Measurements from ENCODE around the gene CBR3. TPM values are rescaled to one million over a fixed set of nuclear protein-coding genes. Genes with fewer than 3 reads are reported as not detected.

Gene CBR3
- total RNA-seq, 2 donors from 2014 or later: 19.3 to 27.6 TPM

DNA sequence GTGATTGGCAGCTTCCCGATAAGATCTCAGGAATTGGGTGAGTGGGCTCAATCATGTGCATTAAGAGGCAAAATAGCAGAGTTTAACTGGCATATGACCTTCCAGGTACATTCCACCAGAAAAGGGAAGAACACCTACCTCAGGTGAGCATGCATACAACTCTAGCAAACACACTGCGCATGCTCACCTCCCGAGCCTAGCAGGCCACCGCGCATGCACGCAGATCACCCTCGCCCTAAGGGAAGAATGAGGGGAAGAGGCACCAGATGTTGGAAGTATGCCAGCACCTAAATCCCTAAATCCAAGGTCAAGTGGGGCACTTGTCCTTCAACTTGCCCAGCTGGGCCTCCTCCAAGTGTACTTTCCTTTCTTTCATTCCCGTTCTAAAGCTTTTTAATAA, 23.6 kb upstream of the CBR3 start:
- ATAC-seq (ENCODE audit: insufficient number of reproducible peaks, low FRiP score, low read depth) (no peak), DNase-seq (ENCODE audit: low spot score) (no peak)
- Histone ChIP-seq H3K27ac (no peak overlapping the region), H3K9me3 (no peaks in the 10 kb centered on the region), H3K4me3 (no peak overlapping the region), H3K4me1 (ENCODE audit: control insufficient read depth in 1 of 2, low read depth in 2 of 2) (peaks cover 0 to 5% of the 10 kb centered on the region in 2 donors), H3K36me3 (no peaks in the 10 kb centered on the region), H3K27me3 (replicated peaks; ENCODE audit: insufficient read depth) (no peaks in the 10 kb centered on the region)
- TF ChIP-seq, protein P1, sequence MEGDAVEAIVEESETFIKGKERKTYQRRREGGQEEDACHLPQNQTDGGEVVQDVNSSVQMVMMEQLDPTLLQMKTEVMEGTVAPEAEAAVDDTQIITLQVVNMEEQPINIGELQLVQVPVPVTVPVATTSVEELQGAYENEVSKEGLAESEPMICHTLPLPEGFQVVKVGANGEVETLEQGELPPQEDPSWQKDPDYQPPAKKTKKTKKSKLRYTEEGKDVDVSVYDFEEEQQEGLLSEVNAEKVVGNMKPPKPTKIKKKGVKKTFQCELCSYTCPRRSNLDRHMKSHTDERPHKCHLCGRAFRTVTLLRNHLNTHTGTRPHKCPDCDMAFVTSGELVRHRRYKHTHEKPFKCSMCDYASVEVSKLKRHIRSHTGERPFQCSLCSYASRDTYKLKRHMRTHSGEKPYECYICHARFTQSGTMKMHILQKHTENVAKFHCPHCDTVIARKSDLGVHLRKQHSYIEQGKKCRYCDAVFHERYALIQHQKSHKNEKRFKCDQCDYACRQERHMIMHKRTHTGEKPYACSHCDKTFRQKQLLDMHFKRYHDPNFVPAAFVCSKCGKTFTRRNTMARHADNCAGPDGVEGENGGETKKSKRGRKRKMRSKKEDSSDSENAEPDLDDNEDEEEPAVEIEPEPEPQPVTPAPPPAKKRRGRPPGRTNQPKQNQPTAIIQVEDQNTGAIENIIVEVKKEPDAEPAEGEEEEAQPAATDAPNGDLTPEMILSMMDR (IDR thresholded peaks at IDR 0.05): no peak

- peak overlapping the region; percentile 71 for H3K4me3 ChIP-seq
- TF ChIP-seq, protein P1 (IDR thresholded peaks at IDR 0.05): no peak
- DNase-seq (ENCODE audit: low spot score): no peak
- ATAC-seq (ENCODE audit: insufficient number of reproducible peaks, low FRiP score, low read depth): no peak
- peaks cover 0 to 5% of the 10 kb centered on the region in 2 donors for H3K4me1 ChIP-seq (ENCODE audit: control insufficient read depth in 1 of 2, low read depth in 2 of 2)
- no peaks in the 10 kb centered on the region for H3K36me3 ChIP-seq
- H3K27ac ChIP-seq: no peak overlapping the region
- no peaks in the 10 kb centered on the region for H3K9me3 ChIP-seq
- no peaks in the 10 kb centered on the region for H3K27me3 ChIP-seq (replicated peaks; ENCODE audit: insufficient read depth)
These were observed 21.0 kb upstream of the CBR3 start for GRCh38 chr21:36113647-36114428.

- TF ChIP-seq, protein P1 (IDR thresholded peaks at IDR 0.05): no peak
- no peak for ATAC-seq (ENCODE audit: insufficient number of reproducible peaks, low FRiP score, low read depth)
These were observed 19.6 kb upstream of the CBR3 start for GRCh38 chr21:36115138-36115730.

DNA sequence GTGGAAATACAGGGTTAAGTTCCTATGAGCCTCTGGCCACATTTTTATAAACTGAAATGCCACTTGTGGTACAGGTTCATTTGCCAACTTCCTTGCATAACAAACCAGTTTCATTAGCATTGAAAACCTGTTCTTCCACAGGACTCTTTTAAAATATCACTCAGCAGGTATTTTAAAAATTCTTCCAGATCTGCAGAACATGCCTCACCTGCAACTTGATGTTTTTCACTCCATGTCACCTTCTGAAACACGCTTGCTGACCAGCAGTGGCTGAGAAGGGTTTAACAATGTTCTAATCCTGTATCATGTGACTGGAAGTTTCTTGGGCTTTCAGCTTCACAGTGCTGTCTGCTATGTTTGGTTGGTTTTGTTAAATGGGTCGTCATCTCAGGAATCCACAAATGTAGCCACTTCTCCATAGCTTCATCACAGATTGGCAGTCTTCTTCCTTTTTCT, 17.6 kb upstream of the CBR3 start:
- no peak for ATAC-seq (ENCODE audit: insufficient number of reproducible peaks, low FRiP score, low read depth)
- Histone ChIP-seq H3K9me3 (no peaks in the 10 kb centered on the region), H3K27ac (no peak overlapping the region), H3K27me3 (replicated peaks; ENCODE audit: insufficient read depth) (no peaks in the 10 kb centered on the region), H3K4me1 (ENCODE audit: control insufficient read depth in 1 of 2, low read depth in 2 of 2) (peaks cover 0 to 5% of the 10 kb centered on the region in 2 donors), H3K4me3 (no peak overlapping the region), H3K36me3 (no peaks in the 10 kb centered on the region)
- TF ChIP-seq, protein P1 (IDR thresholded peaks at IDR 0.05): no peak
- DNase-seq (ENCODE audit: low spot score): no peak

More at GRCh38 chr21:36115138-36115730, 19.6 kb upstream of the CBR3 start:
- no peak for DNase-seq (ENCODE audit: low spot score)
- Histone ChIP-seq H3K4me1 (ENCODE audit: control insufficient read depth in 1 of 2, low read depth in 2 of 2) (peaks cover 0 to 5% of the 10 kb centered on the region in 2 donors), H3K27ac (no peak overlapping the region), H3K4me3 (no peak overlapping the region), H3K27me3 (replicated peaks; ENCODE audit: insufficient read depth) (no peaks in the 10 kb centered on the region), H3K36me3 (no peaks in the 10 kb centered on the region), H3K9me3 (no peaks in the 10 kb centered on the region)

DNA sequence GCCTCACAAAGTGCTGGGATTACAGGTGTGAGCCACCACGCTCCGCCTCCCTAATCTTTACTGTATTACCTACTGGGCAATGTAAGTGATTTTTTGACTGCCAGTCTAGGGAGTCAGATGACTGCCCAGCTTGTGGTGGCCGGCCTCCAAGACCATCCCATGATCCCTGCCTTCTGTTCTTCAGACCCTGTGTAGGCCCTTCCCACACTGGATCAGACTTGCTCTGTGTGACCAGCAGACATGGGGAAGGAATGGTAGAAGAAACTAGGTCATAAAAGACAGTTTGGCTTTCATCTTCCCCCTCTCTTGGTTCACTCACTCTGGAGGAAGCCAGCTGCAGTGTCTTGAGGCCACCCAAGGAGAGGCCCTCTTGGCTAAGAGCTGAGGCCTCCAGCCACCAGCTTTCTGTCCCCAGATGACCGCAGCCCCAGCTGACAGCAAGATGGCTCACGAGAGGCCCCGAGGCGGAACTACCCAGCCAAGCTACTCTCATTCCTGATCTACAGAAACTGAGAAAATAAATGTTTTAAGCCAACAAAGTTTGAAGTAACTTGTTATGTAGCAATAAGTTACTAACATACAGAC, 14.5 kb upstream of the CBR3 start:
- no peak for DNase-seq (ENCODE audit: low spot score)
- H3K27ac ChIP-seq: no peak overlapping the region

More for the DNA sequence above, 14.5 kb upstream of the CBR3 start:
- ATAC-seq (ENCODE audit: insufficient number of reproducible peaks, low FRiP score, low read depth): no peak
- Histone ChIP-seq H3K9me3 (no peaks in the 10 kb centered on the region), H3K27me3 (replicated peaks; ENCODE audit: insufficient read depth) (no peaks in the 10 kb centered on the region), H3K36me3 (no peaks in the 10 kb centered on the region), H3K4me1 (ENCODE audit: control insufficient read depth in 1 of 2, low read depth in 2 of 2) (no peaks in the 10 kb centered on the region), H3K4me3 (no peak overlapping the region)
- TF ChIP-seq, protein P1 (IDR thresholded peaks at IDR 0.05): no peak
